Activated CD4-positive, alpha-beta T cell treated with anti-CD3 and anti-CD28 coated beads, Interleukin-10, Interleukin-2, amounts not matched to agents 100 ng/mL and 50 ng/mL, durations not matched to agents 16 hours and 8 hours (primary cell): ENCODE results near the gene BIN2.
A peak's percentile ranks its signal among the peaks of the same experiment; 100 is the strongest.

Experiments used
- DNase-seq: peaks from one replicate; pipeline ENCODE4 v3.0.0-alpha.2; 2020

The BIN2 gene

GRCh38 chr12:51253276-51253675 lies 70.7 kb downstream of the BIN2 start:
- DNase-seq, result no peak

- DNase-seq, result no peak
Observed at GRCh38 chr12:51247523-51248206, 76.3 kb downstream of the BIN2 start.

GRCh38 chr12:51246254-51246853 lies 77.6 kb downstream of the BIN2 start:
- peak; percentile 61 for DNase-seq

- DNase-seq, result no peak
Observed at GRCh38 chr12:51245476-51246253, 78.3 kb downstream of the BIN2 start.

GRCh38 chr12:51244269-51244668 lies 79.7 kb downstream of the BIN2 start:
- DNase-seq, result no peak

- DNase-seq, result no peak
Observed at GRCh38 chr12:51242876-51243275, 81.1 kb downstream of the BIN2 start.

GRCh38 chr12:51242120-51242519 lies 81.9 kb downstream of the BIN2 start:
- DNase-seq, result no peak

GRCh38 chr12:51240971-51241370 lies 83.0 kb downstream of the BIN2 start:
- no peak for DNase-seq

- peak; percentile 97 for DNase-seq
Observed at GRCh38 chr12:51238510-51239334, 85.3 kb downstream of the BIN2 start, which contains the start of gene DAZAP2. TSS of gene DAZAP2 (plus strand) at chr12:51238826. CDS start at chr12:51238908, 82 bp downstream.

- DNase-seq, result peak; percentile 28
Observed at GRCh38 chr12:51238037-51238509, 85.9 kb downstream of the BIN2 start.

GRCh38 chr12:51234530-51234929 lies 89.4 kb downstream of the BIN2 start:
- DNase-seq, result no peak

- no peak for DNase-seq
Observed at GRCh38 chr12:51232642-51233041, 91.3 kb downstream of the BIN2 start.
